GM18909 (cell line): ENCODE data around the gene SYNE1.

ENCODE experiments used
- ATAC-seq: cut with Tn5 transposase; IDR thresholded peaks from one replicate; pipeline ENCODE4 v1.9.1; 2021; ENCODE audit warnings: mild to moderate bottlenecking; ENCODE audit not compliant: unreplicated experiment, poor library complexity

SYNE1 gene

DNA sequence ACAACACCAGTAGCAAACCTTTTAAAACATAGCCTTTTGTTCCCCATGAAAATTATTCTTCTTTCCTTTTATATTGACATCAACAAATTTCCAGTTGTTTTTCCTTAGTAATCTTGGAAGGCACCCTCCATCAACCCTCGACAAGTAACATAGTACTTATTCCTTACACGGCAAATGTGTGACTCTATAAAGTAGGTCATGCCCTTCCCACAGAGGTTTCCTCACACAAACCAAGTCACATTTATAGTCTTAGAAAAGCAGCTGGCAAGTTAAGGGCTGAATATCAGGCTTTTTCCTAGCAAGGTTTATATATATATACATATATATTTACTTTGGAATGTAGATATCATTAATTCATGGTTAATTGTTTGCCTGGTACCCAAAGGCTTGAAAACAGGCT, 371.5 kb downstream of the SYNE1 start:
- no peak for ATAC-seq

DNA sequence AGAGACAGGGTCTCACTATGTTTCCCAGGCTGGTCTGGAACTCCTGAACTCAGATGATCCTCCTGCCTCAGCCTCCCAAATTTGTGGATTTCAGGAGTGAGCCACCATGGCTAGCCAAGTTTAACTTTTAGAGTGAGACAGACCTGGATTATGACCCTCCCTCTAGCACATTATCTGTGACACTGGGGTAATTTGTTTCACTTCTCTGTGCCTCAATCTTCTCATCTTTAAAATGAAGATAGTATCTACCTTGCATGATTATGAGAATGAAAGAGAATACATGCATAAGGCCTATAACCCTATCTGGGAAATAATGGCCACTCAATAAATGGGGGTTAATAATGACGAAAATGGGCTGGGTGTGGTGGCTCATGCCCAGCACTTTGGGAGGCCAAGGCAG, 373.6 kb downstream of the SYNE1 start:
- ATAC-seq = no peak

DNA sequence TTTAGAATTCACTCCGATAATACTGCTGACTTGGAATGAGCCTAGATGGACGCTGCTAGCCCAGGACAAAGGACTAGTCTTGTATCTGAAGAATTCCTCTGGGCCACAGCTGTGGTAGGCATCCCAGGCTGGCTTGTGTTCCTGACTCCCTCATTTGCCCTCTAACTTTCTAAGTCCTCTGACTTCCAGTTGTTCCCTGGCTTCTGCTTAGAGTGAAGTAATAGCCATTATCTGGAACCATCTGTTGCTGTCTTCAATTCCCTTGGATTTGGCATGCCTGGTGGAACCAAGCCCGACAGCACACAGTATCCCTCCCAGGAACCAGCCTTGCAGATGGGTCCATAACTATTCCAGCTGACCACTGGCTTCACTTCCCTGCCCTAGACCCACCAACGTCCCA, 376.0 kb downstream of the SYNE1 start:
- ATAC-seq = no peak

DNA sequence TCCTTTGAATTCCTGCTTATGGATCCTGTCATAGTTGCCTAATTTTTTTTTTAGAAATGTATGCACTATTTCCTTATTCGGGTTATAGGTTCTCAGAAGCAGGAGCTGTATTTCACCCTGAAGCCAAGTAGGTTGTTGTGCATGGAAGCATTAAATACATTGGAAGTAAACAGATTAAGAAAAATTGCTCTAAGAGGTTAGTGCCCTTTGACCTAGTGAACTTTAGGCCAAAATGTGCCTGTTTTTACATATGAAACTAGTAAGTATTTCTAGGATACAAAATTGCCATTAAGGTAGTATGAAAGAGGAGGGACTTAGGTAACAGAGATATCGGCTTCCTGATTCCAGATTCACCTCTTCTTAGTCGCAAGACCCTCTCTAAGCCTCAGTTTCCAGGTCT, 377.9 kb downstream of the SYNE1 start:
- no peak for ATAC-seq

DNA sequence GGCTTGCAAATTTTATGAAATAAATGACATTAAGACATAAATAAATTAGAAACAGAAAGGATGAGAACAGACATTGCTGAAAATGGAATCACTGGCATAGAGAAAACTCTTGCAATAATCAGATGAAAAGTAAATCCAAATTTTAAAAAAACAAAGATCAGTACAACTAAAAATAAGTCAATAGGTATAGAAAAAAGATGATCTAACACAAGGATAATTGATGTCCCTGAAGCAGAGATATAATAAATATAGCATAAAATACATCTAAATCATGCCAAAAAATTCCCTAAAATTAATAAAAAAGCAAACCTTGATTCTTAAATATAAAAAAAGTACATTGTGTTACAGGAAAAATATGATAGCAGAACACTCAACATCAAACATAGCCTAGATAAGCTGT, 379.6 kb downstream of the SYNE1 start:
- ATAC-seq = no peak

DNA sequence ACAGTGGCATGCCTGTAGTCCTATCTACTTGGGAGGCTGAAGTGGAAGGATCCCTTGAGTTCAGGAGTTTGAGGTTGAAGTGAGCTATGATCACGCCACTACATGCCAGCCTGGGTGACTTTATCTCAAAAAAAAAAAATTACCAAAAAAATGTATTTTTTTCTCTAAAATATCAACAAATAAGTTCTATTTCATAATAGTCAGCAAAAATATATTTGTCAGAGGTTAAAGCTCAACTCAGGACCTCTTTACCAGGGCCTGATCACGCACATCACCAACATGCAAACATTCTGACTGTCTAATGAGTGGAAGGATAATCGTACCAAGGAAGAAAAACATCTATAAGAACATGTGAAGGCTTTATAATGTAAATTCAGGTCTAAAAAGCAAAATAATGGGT, 387.0 kb downstream of the SYNE1 start:
- ATAC-seq = no peak

DNA sequence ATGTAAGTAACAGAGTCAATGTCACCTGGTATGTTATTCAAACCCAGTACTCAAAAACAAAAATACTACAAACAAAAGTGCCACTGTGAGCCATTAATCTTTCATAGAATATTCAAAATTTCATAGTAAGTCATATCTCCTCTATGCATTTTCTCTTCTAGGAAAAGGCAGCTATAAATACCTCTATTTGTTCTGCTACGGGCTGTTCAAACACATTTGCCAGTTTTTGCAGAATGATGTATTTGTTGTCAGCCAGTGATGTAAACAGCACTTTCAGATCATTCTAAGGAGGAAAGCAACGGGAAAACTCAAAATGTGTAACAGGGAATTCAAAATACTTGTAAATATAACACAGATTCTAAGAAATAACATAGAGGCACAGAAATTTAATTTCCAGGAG, 388.2 kb downstream of the SYNE1 start:
- no peak for ATAC-seq

DNA sequence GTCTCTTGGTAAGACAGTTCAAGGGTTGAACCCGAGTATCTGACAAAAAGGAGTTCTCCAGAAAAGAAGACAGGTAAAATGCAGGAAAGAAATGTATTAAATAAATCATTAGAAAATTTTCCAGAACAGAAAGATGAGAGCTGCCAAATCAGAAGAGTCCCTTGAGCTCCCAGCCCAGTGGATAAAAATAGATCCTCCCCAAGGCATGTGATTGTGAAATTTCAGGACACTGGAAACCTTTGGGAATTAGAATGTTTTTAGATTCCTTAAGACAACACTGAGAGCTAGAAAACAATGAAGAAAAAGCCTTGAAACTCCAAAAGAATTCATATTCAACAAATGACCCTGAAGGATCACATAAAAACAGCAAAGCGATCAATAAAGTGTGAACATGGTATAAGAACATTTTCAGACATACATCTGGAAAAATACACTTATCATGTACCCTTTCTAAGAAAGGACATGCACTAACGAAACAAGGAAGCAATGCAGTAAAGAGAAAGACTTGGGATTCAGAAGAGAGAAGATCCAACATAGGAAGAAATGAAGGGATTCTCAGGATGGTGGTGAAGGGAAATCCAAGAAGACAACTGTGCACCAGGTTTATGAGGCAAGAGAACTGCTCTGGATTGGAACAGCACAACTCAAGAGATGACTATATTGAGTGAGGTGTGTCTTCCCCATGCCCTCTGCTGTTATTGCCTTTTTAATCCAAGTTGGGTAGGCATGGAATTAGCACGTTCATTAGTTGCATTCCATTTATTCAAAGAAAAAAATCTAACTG, 390.4 kb downstream of the SYNE1 start:
- ATAC-seq = no peak

DNA sequence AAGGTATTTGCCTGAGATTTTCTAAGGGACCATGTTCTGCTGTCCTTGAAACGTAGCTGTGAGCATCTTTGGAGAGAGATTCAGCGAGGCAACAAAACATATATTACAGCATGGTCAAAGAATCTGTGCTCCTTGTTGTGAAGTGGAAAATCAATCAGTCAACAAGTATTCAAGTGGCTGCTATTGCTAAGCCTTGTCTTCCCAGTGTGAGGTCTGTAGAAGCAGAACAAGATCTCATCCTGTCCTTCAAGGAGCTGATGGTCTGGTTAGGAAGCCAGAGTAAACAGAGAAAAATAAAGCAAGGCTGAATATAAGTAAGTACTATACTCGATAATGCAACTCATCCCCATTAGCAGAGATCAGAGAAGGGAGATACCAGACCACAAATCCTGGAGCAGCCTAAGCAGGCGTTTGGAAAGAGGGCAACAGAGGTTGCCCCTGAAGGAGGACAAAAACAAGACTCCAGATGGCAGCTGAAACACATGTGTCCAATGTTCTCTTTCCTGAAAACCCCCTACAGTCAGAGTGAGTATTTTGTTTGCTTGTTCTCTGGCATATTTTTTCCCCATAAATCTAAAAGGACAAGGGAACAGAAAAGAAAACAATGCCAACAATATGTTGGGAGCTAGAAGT, 392.0 kb downstream of the SYNE1 start:
- ATAC-seq = no peak

DNA sequence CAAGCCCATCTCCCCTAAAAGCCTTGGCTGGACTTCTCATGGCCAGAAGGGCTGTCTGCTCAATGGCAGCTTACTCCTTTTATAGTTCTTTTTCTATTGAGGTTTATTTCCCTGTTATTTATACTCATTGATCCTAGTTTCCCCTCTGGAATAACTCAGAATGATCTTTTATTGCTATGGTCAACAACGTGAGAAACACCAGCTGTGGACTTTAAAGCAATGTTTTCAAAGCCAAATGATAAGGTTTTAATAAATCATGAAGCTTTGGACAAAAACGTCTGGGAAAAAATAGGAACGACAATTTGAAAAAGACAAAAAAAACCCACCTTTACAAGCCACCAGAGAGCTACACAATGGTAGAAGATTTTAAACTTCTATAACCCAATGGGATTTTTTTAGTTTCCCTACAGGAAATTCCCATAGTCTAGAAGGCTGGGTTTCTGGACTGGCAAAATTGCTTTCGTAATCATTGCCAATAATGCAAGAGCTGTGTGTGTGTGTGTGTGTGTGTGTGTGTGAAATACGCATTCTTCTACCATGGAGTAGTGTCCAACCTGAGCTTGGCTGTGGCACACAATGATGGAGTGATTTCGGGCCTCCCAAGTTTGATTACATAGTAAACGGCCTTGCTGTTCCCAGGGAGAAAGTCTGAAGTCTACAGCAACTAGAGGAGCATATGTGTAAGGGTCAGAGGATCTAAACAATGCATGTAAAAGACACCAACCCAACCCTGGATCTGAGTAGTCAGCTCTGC, 396.0 kb downstream of the SYNE1 start:
- ATAC-seq = no peak

DNA sequence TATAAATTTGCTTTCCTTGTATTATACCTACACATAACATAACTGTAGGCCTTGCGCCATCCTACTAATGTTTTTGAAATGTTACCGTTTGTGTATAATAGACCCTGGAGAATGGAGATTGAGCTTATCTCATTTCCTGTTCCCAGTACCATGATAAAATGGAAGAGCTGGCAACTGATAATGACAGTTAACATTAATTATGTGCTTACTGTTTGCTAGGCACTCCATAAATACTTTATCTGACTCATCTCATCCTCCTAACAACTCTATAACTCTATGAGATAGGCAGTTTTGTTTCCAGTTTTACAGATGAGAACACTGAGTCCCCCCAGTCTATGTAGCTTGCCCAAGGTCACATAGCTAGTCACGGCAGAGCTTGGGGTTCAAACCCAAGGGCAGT, 396.7 kb downstream of the SYNE1 start:
- no peak for ATAC-seq

DNA sequence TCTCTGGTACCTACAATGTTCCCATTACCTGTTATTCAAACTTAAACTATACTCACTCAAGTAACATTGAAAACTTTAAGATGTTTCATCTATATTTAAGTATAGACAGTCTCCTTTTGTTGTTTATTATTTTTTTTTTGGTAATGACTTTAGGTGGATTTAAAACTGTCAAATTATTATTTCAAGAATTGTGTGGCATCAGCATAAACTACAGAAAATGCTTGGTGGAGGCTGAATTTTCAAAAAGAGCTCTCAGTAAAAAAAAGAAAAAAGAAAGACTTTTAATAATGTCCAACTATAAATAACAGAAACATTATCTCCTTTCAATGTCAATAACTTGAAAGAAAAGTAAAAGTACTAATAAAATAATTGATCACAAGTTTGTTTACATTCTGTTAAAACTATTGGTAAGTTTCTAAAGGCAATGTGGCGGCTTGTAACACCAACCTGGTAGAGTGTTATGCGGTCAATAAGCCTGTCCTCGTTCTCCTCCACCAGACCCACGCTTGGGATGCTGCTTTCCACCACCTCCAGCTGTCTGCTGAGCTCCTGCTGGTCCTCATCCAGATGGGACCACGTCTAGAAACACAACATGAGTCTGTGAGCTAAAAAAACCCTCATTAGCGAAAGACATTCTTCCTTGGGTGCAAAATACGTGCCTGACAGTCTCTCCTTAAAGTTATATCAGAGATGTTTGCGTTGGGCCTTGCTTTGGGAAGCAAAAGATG, 400.6 kb downstream of the SYNE1 start:
- ATAC-seq = no peak

DNA sequence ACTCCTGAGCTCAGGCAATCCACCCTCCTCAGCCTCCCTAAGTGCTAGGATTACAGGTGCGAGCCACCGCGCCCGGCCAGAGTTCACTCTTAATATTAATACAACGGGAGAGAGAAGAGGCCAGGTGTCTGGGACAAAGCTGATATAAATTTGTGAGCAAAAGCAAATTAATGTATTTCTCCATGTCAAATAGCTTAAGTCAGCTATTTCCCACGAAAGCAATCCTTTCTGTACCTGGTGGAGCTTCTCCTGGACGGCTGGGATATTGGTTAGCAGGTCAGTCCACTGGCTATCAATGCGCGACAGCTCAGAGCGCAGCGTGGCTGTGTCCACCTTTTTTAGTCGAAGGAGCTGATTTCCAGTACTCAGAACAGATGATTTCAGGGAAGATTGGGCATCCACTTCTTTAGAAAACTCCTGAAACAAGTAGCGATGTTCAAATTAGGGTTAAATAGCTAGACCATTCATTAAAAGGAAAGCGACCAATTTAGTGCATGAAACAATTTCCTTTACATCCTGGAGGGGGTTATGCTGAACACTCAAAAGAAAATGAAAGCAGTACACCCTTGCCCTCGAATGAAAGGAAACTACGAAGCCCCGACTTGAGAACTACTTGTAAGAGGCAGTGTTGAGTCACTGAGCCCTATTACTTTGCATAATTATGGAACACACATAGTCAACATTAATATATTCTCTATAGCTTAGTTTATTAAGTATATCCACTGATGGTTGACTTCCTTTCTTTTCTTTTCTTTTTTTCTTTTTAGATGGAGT, 403.4 kb downstream of the SYNE1 start:
- no peak for ATAC-seq

DNA sequence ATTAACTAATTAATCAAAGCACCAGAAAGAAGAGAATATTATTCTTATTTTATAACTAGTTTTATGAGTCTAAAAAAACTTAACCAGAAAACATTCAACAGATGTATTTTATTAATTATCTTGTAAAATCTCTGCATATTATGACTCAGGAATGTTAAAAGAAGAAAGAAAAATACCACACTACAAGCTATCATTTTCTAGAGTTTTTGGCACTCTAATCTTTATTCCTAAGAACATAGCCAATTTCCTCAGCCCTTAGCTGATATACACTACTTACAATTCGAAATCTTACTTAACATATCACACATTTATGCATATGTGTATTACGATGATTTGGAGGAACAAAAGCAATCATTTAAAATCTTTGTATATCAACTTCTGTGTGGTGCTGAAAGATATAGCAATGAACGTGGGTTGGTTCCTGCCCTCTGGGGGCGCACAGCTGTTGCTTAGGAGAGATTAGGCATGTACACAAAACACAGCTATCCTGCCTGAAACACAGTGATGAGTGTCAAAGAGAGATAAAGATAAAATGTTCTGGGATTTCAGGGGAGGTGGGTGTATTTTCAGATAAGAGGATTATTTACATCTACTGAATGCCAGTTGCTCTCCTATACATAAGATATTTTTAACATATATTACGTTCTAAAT, 404.5 kb downstream of the SYNE1 start:
- ATAC-seq = no peak

DNA sequence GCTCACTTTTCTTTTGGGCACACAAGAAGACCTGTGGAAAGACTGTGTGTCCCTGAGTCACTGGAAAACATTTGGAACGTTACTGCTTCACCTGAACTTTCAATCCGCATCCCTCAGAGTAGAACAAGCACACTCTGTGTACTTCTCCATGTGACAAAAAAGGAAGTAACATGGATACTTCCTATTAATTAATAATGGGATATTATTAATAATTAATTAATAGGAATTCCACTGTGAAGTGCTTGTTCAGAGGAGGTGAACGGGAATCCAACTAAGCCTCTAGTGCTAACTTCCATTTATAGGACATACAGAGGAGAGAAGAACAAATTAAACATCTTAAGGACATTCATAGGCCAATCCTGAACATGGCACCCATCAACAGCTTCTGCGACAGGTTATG, 407.8 kb downstream of the SYNE1 start:
- ATAC-seq = no peak

DNA sequence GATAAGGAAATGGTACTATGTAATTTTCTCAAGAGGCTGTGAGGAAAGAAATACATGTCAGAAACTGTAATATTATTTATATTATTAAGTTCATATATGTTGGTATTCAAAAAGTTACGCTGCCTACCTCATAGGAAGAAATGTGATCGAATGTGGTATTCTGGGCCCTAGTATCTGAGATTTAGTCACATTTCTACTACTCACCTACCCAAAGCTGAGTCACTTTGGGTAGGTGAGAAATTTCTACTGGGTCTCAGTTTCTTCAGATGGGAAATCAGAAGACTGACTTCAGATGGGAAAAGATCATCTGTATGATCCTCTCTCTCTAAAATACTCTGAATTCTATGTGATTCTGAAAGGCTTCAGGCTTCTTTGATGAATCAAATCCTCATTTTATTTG, 411.0 kb downstream of the SYNE1 start:
- ATAC-seq = no peak

DNA sequence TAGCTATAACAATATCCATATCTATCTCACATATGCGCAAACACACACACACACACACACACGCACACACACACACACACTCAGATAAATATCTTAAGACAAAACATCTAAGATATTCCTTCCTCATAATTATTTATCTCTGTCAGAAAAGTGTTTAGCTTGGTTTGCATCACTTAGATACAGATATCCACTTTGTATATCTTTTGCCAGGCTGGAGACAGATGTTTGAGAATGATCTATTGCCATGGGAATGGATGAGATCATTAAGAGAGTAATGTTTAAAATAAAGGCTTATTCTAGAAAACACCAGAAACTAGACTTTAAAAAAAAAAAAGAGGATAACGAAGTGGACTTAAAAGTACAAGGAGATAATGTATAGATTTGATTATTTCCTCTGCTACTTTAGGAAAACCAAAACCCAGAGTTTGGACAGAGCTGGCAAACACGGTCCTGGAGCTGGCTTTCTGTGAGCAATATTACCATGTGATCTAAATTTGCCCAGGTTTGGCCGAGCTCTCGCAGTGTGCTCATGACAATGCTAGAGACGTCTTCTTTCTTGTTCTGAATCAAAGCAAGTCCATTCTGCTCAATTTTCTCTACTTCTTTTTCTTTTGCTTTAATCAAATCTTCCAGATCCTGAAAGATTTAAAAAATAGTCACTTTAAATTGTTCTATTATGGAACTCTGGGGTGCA, 411.8 kb downstream of the SYNE1 start:
- no peak for ATAC-seq

DNA sequence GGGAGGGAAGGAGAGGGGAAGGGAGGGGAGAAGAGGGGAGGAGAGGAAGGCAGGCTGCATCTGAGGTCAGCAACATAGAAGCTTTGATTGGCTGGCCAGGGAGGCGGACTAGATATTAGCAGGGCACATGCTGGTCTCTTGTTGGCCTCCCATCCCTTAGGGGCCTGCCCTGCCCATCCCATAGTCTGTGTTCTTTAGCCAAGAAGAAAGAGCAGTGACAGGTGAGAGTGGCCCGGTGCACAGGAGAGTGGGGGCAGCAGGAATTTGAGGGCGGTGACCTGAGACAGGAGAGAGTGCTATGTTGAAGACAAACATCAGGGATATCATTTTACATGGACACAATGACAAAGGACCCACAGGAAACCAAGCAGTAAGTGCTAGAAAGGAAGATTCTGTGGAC, 413.5 kb downstream of the SYNE1 start:
- no peak for ATAC-seq
